ENCODE data around the gene SYP.

DNA sequence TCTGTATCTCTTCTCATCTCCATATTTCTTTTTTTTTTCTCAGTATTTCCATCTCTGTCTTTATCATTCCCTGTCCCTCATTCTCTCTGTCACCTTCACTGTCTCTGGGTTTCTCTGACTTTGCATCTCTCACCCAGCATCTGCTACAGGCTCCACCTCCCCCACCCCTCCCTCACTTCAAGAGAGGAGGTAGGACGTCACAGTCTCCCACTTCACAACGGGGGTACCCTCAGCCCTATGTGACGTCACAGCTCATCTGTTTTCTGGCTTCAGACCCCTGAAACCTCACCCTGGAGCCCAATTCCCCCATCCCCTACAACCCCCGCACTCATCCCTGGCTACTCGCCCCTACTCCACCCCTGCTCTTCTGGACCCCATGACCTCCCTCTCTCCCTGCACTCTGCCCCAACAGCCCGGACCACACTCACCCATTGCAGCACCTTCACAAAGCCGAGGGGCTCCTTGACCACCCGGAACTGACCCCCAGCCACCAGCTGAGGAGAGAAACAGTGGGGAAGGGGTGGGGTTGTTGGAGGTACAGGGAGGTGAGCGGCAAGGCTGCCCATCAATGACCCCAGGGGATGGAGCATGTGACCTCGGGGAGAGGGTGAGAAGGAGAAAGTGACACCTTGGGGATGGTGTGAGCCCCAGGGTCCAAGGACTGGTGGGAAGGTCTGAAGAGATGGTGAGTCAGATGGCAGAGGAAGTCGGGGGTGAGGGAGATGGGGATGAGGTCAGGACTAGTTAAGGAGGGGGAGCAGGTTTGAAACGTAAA is 1.3 kb downstream of the SYP start:
- TF ChIP-seq SMC3 (IDR thresholded peaks at IDR 0.05; ENCODE audit: low read depth, low read length) (no peak), SIN3A (IDR thresholded peaks at IDR 0.05; ENCODE audit: borderline replicate concordance, low read depth, low read length) (no peak), POLR2AphosphoS5 (IDR thresholded peaks at IDR 0.05; ENCODE audit: low read depth, low read length) (no peak), JUND (IDR thresholded peaks at IDR 0.05) (no peak), EZH2phosphoT487 (IDR thresholded peaks at IDR 0.05; ENCODE audit: borderline replicate concordance, low read depth) (no peak), NFIC (IDR thresholded peaks at IDR 0.05; ENCODE audit: borderline replicate concordance) (no peak), EP300 (IDR thresholded peaks at IDR 0.05; ENCODE audit: borderline replicate concordance in 1 of 2, low read depth in 1 of 2, low read length in 1 of 2) (no peak)
- TF ChIP-seq, protein P1, sequence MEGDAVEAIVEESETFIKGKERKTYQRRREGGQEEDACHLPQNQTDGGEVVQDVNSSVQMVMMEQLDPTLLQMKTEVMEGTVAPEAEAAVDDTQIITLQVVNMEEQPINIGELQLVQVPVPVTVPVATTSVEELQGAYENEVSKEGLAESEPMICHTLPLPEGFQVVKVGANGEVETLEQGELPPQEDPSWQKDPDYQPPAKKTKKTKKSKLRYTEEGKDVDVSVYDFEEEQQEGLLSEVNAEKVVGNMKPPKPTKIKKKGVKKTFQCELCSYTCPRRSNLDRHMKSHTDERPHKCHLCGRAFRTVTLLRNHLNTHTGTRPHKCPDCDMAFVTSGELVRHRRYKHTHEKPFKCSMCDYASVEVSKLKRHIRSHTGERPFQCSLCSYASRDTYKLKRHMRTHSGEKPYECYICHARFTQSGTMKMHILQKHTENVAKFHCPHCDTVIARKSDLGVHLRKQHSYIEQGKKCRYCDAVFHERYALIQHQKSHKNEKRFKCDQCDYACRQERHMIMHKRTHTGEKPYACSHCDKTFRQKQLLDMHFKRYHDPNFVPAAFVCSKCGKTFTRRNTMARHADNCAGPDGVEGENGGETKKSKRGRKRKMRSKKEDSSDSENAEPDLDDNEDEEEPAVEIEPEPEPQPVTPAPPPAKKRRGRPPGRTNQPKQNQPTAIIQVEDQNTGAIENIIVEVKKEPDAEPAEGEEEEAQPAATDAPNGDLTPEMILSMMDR (IDR thresholded peaks at IDR 0.05) = no peak
- TF ChIP-seq, protein P2, sequence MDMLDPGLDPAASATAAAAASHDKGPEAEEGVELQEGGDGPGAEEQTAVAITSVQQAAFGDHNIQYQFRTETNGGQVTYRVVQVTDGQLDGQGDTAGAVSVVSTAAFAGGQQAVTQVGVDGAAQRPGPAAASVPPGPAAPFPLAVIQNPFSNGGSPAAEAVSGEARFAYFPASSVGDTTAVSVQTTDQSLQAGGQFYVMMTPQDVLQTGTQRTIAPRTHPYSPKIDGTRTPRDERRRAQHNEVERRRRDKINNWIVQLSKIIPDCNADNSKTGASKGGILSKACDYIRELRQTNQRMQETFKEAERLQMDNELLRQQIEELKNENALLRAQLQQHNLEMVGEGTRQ (IDR thresholded peaks at IDR 0.05; ENCODE audit: borderline replicate concordance, low read depth, low read length) = no peak

Measured in SK-N-SH (cell line).